A673 (cell line): ENCODE measurements around the gene ARHGAP8.

Experiments used
- CTCF ChIP-seq: fragments of 300-800, 200-600 bp; sonication (generic); conservative IDR thresholded peaks from 2 replicates; pipeline ENCODE4 v1.5.1; 2017; ENCODE audit warnings: low read depth, mild to moderate bottlenecking, antibody characterized with exemption, low read length, moderate library complexity, mixed read lengths
- EZH2 ChIP-seq: fragments of 200-600 bp; sonication (generic); IDR thresholded peaks from 2 replicates; pipeline ENCODE4 v1.6.1; 2017; ENCODE audit warnings: borderline replicate concordance, low read depth, mild to moderate bottlenecking, mixed read lengths, antibody characterized with exemption, low read length; ENCODE audit not compliant: poor library complexity, severe bottlenecking

- TF ChIP-seq CTCF (no peak), EZH2 (no peak)
Measured at GRCh38 chr22:44861245-44861644, 108.9 kb downstream of the ARHGAP8 start.
